ENCODE results near the gene SMOC2. TPM values are rescaled to one million over a fixed set of nuclear protein-coding genes. Genes with fewer than 3 reads are reported as not detected.

SMOC2 gene
- total RNA-seq, 1 experiment from 2014 or later = 2.1 TPM

GRCh38 chr6:168631564-168631963 is 190.6 kb downstream of the SMOC2 start:
- Histone ChIP-seq H2BK5ac (ENCODE audit: insufficient read length, low read length) (no peak overlapping the region), H3K27me3 (ENCODE audit: insufficient read depth, low read length) (no peaks in the 10 kb centered on the region), H2AFZ (ENCODE audit: low read length) (no peak overlapping the region), H2AK5ac (ENCODE audit: insufficient read length, low read length) (no peak overlapping the region), H3K79me1 (ENCODE audit: insufficient read depth, low read depth, low read length, poor library complexity, severe bottlenecking) (no peaks in the 10 kb centered on the region), H3K9ac (ENCODE audit: extremely low read depth, insufficient read length, low read length) (no peak overlapping the region), H2BK120ac (ENCODE audit: low read depth, low read length, poor library complexity, severe bottlenecking) (no peak overlapping the region), H3K4ac (ENCODE audit: low read depth, low read length) (no peak overlapping the region), H2BK20ac (ENCODE audit: low read depth, low read length, poor library complexity, severe bottlenecking) (no peak overlapping the region), H4K8ac (replicated peaks; ENCODE audit: insufficient read length, low read depth, low read length) (no peak overlapping the region), H2BK15ac (ENCODE audit: low read depth, low read length) (no peak overlapping the region), H3K18ac (ENCODE audit: insufficient read length, low read depth, low read length) (no peak overlapping the region), H3T11ph (ENCODE audit: low read length) (no peak overlapping the region), H3K23ac (ENCODE audit: insufficient read length, low read depth, low read length) (no peak overlapping the region), H2BK12ac (ENCODE audit: insufficient read length, low read depth, low read length) (no peak overlapping the region), H3K4me1 (ENCODE audit: insufficient read depth, low read length) (peaks cover 7% of the 10 kb centered on the region; the same call in 1 of the 2 replicates), H4K91ac (ENCODE audit: insufficient read length, low read depth, low read length) (no peak overlapping the region), H3K4me2 (ENCODE audit: insufficient read depth, insufficient read length, low read length) (no peak overlapping the region), H3K27ac (ENCODE audit: insufficient read length, low read depth, low read length) (no peak overlapping the region), H4K20me1 (ENCODE audit: control insufficient read depth, insufficient read depth, insufficient read length) (no peaks in the 10 kb centered on the region), H3K56ac (ENCODE audit: insufficient read length, low read depth, low read length) (no peak overlapping the region), H4K5ac (ENCODE audit: insufficient read length, low read depth, low read length) (no peak overlapping the region), H3K14ac (ENCODE audit: insufficient read depth, low read length) (no peak overlapping the region), H3K9me3 (ENCODE audit: control insufficient read depth, low read depth, low read length) (no peaks in the 10 kb centered on the region), H3K23me2 (ENCODE audit: insufficient read length, low read depth, low read length, poor library complexity, severe bottlenecking) (no peaks in the 10 kb centered on the region), H3K79me2 (ENCODE audit: insufficient read depth, low read length) (no peaks in the 10 kb centered on the region)
- Mint-ChIP-seq H3K9me3 (peaks cover 0 to 8% of the 10 kb centered on the region in 2 experiments; a peak in 3 of 5 replicates), H3K4me1 (peaks cover 26 to 35% of the 10 kb centered on the region in 2 experiments), H3K27me3 (ENCODE audit: low read depth) (peaks cover 8% of the 10 kb centered on the region), H3K4me3 (no peak overlapping the region), H3K27ac (no peak overlapping the region), H3K36me3 (ENCODE audit: insufficient read depth in 1 of 3, low read depth in 3 of 3) (peaks cover 0 to 2% (median 0%) of the 10 kb centered on the region in 3 experiments; a peak in 2 of 7 replicates)
- DNase-seq = no peak
- no peak for TF ChIP-seq CTCF (conservative IDR thresholded peaks at IDR 0.05)
- no CpG with 5 or more reads among the region's 4 CpGs for WGBS (ENCODE audit: extremely low coverage, insufficient read length, low lambda C conversion rate)
